HG03439 (cell line): Measurements from ENCODE around the gene WWTR1.

Experiments
- ATAC-seq: cut with Tn5 transposase; IDR thresholded peaks from one replicate; pipeline ENCODE4 v1.9.1; 2021; ENCODE audit warnings: mild to moderate bottlenecking, moderate library complexity; ENCODE audit not compliant: unreplicated experiment

The WWTR1 gene

DNA sequence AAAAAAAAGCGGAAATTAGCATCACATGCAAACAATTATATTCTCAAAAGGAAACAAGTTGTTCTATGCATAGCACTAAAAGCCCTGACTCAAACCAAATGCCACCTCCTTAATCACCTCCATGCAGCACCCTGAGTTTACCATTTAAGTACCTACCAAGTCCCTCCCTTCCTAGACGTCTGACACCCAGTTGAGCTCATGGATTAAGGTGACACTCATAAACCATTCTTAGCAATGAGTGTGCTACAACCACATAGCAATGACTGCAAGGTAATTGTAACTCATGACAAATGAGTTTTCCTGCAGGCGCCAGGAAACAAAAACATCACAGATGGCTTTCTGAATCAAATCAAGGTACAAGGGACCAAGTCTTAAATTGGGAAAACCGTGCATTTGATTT, 32.0 kb downstream of the WWTR1 start:
- no peak for ATAC-seq

DNA sequence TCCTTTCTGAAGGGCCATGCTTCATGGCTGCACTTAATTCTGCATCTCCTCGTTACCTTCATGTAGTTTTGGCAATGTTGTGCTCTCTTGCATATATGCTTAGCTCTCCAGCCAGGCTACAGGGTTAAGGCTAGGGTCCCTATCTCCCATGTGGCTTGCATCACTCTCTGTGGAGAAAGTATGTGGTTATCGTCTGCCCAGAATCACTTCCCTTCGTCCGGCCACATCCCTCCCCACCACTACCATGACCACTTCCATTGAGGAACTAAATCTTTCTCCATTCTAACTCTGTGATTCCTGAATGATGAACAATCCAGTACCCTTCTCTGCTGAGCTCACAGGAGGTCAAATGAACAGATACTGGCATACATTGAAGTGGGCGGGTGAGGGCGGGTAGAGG, 34.0 kb downstream of the WWTR1 start:
- ATAC-seq = no peak

DNA sequence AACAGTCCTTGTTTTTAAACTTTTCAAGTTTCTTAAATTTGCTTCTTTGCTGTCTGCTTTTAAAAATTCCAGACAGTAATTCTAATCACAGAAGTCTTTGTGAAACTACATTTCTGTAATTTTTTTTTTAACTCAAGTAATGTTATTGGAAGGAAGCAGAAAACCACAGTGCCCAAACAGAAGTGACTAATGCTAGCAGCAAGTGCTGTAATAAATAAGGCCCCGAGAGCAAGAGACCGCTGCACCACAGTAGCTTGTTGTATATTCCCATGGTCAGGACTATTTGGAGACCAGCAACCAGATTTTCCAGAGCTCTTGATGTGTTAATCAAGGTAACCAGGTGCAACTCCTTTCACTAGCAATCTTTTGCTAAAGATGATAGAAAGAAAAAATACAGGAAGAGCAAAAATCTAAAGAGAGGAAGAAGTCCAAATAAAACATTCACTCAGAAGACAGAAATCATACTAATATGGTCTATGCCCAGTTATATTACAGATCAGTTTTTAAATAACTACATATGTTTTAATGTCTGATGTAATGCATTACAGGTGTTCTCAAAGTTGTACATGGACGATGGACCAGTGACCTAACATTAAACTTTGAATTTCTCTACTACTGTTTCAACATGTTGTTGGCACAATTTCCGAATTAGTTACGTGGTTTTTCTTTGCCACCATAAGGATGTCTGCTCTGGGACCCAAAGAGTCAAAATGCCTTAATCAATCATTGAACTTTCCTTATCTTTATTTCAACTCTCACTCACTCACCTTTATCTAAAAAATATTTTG, 36.4 kb downstream of the WWTR1 start:
- ATAC-seq = peak; percentile 71

DNA sequence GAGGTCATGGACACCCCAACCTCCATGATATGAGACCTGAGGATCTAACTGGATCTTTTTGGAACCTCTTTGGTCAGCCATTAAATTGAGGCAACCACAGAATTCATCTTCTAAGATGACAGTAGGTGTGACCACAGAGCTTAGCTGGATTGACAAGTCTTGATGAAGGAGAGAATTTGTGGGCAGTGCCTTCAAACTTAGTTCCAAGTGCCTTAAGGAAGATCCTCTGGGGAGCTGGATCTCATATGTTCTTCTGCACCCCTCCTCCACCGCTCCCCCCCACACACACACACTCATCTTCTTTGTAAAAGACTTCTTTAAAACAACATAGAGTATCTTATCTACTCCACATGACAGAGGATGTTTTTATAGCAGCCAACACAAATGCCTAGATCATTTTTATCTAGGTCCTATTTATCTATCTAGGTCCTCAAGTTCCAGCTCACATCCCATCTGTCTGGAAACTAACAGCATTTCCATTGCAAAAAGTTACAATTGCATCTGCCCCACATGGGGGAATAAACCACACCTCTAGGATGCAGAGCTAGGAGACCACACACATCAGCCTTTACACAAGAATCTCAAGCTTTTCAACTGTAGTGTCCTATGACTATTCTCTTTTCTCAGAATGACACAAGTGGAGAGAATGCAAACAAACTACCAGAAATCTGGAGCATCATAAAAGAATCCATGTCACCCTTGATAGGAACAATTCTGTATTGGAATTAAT, 37.4 kb downstream of the WWTR1 start:
- peak; percentile 50 for ATAC-seq

DNA sequence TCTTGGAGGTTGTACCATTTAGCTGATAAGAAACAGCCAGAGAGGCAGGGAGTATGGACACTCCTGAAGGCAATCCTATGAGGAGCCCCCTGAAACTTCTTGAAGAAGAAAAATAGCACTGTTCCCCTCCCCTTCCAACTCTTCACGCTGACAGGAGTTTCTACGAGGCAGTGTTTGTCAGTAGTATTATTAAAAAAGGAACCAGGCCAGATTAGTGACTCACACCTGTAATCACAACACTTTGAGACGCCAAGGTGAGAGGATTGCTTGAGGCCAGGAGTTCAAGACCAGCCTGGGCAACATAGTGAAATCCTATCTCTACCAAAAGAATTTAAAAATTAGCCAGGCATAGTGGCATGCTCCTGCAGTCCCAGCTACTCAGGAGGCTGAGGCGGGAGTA, 38.7 kb downstream of the WWTR1 start:
- ATAC-seq = no peak

DNA sequence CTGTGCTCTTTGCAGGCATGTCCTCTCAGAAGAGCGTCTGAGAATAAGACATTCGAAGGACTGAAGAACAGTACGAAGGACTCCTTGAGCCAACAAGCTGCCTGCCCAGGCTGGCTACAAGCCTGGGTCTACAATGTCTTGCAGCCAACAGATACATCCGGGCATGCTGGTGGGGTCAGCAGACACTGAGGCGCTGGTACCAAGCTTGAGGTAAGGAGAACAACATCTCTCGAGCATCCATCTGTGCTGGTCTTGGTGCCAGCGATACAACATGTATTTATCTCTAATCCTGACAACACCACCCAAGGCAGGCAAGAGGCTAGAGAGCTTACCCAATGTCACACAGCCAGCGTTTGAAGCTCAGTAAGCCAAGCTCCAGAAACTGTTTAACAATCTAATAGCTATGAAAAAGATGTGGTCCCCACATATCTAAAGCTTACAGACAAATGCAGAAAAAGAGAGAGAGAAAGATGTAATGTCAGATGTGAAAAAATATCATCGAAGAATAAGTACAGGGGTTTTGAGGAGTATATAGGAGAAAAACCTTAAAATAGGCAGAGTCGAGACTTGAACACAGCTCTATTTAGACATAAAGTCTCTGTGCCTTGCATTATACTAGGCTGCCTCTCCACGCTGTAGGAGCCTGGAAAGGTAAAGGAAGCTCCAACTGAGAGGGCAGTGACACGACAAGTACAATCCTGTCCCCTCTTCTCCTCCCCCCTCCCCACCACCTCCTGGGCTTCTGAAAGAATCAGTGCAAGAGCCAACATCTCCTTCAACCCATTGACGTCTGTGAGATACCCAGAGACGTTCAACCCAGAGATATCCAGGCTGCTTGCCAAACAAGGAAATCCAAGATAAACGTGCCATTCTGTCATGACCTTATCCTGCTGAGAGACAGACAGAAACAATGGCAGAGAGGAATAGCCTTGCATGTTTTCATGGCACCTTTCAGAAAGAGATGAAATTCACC, 39.4 kb downstream of the WWTR1 start:
- no peak for ATAC-seq

DNA sequence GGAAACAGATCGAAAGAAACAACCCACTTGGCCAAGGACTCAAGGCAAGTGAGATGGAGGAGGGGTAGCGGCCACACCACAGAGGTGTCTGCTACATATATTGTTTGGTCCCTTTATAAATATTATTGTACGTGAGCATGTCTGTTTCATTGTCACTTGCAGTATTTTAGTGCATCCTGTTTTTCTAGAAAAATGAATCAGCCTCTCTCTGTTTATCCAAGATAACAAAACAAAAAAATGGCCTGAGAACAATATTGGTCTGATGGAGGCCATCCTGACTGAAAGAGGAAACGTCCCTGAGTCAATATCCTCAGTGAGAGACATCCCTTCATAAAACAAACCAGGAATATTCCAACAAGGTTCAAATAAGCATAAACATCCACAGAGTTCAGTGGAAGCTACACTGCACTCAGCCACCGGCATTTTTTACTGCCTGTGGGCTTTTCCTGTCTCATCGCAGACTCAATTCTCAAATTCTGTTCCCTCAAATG, 42.0 kb downstream of the WWTR1 start:
- no peak for ATAC-seq

DNA sequence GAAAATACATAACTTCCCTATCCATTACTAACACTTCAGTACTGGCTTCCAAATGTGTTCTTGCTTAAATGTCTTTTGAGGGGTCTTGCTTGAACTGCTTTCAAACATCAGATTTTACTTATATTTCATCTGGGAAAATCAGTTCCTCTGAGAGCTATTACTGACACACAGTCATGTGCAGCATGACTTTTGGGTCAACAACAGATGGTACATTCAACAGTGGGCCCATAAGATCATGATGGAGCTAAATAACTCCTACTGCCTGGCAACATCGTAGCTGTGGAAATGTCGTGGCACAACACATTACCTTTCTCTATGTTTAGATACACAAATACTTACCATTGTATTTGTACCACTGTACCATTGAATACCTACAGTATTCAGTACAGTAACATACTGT, 43.8 kb downstream of the WWTR1 start:
- ATAC-seq = no peak

DNA sequence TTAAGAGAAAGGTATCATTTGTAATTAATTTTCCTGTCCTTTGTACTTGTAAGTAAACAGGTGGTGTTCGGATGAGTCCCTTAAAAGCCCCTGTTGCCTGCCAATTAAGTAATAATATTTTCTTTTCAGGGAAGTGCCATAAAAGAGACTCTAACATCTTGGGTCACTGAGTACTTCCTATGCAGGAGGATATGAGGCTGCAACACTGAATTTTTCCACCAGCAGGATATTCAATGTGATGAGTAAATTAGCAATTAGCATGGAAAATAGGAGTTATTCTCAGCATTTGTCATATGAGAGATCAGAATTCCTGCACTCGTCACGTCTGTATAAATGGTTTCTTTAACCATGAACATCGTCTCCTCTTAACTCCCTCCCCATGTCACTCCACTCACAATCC, 45.4 kb downstream of the WWTR1 start:
- no peak for ATAC-seq

DNA sequence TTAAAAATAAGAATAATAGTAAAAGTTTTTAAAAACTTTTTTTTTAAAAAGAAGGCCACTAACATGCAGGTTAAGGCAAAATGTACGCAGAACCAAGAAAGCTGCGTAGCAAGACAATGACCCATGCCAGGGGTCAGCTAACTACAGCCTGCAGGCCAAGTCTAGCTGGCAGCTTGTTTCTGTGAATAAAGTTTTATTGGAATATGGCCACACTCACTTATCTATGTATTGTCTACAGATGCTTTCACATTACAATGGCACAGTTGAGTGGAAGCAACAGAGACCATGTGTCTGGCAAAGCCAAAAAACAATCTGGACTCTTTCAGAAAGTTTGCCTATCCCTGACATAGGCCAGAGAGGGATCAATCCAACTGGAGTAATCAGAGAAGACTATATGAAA, 46.7 kb downstream of the WWTR1 start:
- no peak for ATAC-seq

DNA sequence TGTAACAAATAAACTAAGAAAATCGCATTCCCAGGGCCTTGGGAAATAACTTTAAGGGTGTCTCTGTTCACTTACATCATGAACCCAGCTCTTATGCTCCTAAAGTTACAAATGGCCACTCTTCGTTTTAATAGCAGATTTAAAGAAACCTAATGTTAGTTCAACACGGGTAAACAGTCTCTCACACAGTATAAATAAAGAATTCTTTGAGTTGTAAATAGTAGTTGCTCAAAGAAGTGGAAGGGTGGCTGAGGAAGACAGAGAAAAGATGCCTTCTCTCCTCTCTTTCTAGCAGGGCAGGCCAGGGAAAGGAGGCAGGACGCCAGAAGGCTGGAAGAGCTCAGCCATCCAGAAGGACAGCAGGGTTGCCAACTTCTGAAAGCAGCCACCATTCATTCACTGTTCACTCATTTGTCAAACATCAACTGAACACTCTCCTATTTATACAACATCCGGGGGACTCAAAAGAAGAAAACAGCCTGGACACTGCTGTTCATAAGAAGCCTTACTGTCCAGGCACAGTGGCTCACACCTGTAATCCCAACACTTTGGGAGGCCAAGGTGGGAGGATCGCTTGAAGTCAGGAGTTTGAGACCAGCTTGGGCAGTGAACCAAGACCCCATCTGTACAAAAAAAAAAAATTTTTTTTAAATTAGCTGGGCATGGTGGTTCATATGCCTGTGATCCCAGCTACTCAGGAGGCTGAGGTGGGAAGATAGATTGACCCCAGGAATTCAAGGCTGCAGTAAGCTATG, 47.3 kb downstream of the WWTR1 start:
- ATAC-seq = no peak

DNA sequence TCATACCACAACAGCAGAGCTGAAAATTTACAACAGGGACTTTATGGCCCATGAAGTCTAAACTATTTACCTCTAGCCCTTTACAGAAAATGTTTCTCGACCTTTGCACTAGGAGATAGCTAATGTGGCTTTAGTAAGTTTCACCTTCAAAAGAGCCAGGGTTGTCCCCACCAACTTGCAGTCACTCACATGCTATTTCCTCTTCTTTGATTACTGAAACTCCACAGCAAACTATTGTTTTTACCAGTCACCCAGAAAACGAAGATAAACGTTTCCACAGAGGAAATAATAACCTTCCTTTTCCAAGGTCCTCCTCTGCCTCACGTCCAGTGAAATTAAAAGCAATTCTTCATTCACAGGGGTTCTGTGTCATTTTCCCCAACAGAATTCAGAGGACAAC, 48.2 kb downstream of the WWTR1 start:
- peak; percentile 74 for ATAC-seq

DNA sequence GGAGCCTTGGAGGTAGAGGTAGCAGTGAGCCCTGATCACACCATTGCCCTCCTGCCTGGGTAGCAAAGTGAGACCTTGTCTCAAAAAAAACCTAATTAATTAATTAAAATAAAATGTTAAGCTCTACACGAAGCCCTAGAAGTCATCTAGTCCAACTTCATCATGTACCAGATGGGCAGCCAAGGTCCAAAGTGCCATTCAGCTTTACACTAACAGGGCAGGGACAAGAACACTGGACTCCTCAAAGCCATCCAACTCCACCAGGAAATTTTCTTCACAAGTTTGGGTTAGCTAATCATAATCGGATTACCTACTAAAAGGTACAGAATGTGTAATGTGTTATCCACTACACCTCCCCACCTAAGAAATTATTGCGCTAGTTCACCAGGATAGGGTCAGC, 48.8 kb downstream of the WWTR1 start:
- no peak for ATAC-seq

DNA sequence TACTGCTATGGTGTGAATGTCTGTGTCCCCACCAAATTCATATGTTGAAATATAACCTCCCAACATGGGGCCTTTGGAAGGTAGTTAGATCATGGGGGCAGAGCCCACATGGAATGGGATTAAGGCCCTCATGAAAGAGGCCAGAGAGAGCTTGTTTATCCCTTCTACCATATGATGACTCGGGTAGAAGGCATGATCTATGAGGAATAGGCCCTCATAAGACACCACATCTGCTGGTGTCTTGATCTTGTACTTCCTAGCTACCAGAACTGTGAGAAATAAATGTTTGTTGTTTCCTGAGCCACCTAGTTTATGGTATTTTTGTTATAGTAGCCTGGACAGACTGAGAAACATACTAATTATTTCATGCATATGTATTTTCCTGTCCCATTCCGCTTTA, 51.9 kb downstream of the WWTR1 start:
- no peak for ATAC-seq

DNA sequence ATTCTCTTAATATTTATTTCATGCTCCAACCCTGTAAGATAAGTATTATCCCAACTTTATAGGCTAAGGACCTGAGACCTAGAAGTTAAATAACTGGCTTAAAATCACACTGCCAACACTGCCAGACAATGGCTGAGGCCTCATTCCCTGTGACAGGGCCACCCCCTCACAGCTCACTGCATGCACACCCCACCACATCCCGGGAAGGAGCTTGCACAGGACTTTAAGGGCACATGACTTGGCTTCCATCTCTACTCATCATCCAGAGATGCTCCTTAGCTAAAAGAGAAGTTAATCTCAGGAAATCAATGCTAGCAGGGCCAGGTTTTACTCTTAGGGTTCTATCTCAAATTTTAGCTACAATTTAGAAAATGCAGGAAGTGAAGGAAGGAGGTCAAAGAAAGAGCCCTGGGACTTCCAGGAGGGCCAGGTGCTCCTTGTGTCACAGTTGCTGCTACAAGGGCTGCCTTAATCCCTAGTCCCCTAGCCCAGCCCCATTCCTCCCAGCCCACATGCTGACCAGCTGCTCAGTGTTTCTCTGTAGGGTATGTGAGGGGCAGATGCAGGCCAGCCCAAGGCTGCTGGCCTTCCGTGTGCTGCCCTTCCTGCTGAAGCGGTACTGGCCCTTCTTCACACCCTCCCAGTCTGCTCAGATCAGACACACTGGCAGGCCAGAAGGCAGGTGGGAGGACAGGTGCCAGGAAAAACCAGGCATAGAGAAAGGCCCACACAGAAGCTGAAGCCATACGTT, 53.5 kb downstream of the WWTR1 start:
- no peak for ATAC-seq

DNA sequence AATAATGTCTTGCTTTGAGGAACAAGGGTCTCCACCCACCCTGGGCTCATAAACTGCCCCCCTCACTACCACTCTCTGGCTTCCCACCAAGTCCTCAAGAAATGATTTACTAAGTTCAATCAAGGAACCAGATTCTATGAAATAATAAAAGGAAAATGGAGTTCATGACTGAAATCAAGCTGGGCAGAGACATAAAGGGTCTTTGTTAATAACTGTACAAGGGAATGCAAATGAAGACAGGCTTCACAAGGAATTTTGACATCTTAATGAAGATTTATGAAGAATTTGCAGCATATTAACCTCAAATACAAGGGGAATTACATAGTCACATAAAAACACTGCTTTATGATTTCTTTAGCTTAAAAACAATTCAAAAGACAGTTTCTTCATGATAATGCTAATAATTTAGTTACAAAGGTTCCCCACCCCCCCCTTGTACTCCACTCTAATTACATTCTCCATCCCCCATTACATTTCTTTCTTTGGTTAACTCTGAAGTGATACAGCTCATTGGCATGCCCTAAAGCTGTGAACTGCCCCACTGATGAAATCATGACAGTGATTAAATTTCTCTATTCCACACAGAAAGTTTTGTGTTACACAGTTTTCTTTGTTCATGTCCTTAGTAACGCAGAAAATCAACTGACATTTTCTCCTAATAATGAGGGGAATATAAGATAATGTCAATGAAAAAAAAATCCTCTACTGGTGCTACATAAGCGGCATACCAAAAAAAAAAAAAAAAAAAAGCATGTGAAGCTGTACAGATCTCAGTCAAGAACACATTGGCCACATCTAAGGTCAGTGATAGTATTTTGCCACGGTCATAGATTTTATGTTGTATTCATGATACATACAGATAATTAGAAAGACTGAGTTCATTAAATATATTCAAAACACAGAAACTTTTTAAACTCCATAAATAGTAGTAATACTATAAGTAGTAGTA, 54.4 kb downstream of the WWTR1 start:
- ATAC-seq = no peak

DNA sequence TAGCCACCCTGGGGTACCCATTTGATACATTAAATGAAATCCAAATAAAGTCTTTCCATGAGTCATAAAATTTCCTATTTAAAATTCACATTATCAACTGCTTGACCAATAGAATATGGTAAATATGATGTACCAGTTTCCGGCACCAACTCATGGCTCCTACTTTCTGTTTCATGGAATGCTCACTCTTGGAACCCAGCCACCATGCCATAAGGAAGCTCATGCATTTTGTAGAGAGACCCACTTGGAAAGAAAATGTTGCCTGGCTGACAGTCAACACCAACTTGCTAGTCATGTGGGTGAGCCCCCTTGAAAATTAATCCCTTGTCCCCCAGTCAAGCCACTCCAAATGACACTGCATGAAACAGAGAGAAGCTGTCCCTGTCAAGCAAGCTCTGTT, 57.2 kb downstream of the WWTR1 start:
- no peak for ATAC-seq

DNA sequence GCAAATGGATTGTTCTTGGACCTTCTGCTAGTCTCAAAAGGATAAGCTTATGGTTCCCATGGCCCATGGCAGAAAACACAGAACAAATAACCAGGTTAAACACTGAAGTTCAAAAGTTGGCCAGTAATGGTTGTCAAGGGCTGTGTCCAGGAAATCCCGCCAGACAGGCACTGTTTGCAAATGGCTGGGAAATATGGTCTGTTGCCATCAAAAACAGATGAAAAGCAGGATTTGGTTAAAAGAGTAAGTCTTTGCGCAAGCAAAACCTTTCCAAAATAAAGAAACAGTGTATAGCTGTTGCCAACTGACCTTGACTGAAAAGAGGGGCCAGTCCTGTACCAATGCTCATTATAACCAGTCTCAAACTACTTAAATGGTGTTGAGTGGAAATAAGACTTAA, 58.6 kb downstream of the WWTR1 start:
- no peak for ATAC-seq
